ENCODE measurements around the gene HS3ST1. TPM values are rescaled to one million over a fixed set of nuclear protein-coding genes. Genes with fewer than 3 reads are reported as not detected.

HS3ST1 gene
- total RNA-seq, 1 donor from 2014 or later, result 8.1 TPM

- TF ChIP-seq POLR2A (IDR thresholded peaks at IDR 0.05) (no peak), POLR2AphosphoS5 (IDR thresholded peaks at IDR 0.05; ENCODE audit: insufficient read depth in 1 of 2, low read depth in 1 of 2) (no peak), CTCF (IDR thresholded peaks at IDR 0.05) (no peak)
- H3K27me3 ChIP-seq, result no peaks in the 10 kb centered on the region
- H3K4me1 ChIP-seq, result no peaks in the 10 kb centered on the region
- H3K9me3 ChIP-seq, result no peaks in the 10 kb centered on the region
- no peak for DNase-seq (ENCODE audit: extremely low spot score in 2 of 2)
- intact Hi-C loops (cut with DNase I), result no loop called here
- H3K27ac ChIP-seq, result no peak overlapping the region
- H3K4me3 ChIP-seq, result no peak overlapping the region
- no peaks in the 10 kb centered on the region for H3K36me3 ChIP-seq
Observed at GRCh38 chr4:11436673-11437072, 8.0 kb upstream of the HS3ST1 start.

- no peak for DNase-seq (ENCODE audit: extremely low spot score in 2 of 2)
- no peaks in the 10 kb centered on the region for H3K27me3 ChIP-seq
- no peak for TF ChIP-seq CTCF (IDR thresholded peaks at IDR 0.05)
- no peak for TF ChIP-seq POLR2AphosphoS5 (IDR thresholded peaks at IDR 0.05; ENCODE audit: insufficient read depth in 1 of 2, low read depth in 1 of 2)
- no peak for TF ChIP-seq POLR2A (IDR thresholded peaks at IDR 0.05)
- no peaks in the 10 kb centered on the region for H3K4me1 ChIP-seq
- intact Hi-C loops (cut with DNase I), result no loop called here
- H3K36me3 ChIP-seq, result no peaks in the 10 kb centered on the region
- no peaks in the 10 kb centered on the region for H3K9me3 ChIP-seq
- no peak overlapping the region for H3K27ac ChIP-seq
- no peak overlapping the region for H3K4me3 ChIP-seq
Observed at GRCh38 chr4:11436084-11436483, 7.4 kb upstream of the HS3ST1 start.

- Histone ChIP-seq H3K9me3 (no peaks in the 10 kb centered on the region), H3K4me1 (no peaks in the 10 kb centered on the region), H3K36me3 (no peaks in the 10 kb centered on the region), H3K27ac (no peak overlapping the region), H3K4me3 (no peak overlapping the region), H3K27me3 (no peaks in the 10 kb centered on the region)
- intact Hi-C loops (cut with DNase I), result no loop called here
- no peak for DNase-seq (ENCODE audit: extremely low spot score in 2 of 2)
- no peak for TF ChIP-seq CTCF (IDR thresholded peaks at IDR 0.05)
- TF ChIP-seq POLR2A (IDR thresholded peaks at IDR 0.05), result no peak
- no peak for TF ChIP-seq POLR2AphosphoS5 (IDR thresholded peaks at IDR 0.05; ENCODE audit: insufficient read depth in 1 of 2, low read depth in 1 of 2)
Observed at GRCh38 chr4:11435557-11435956, 6.9 kb upstream of the HS3ST1 start.

- Histone ChIP-seq H3K36me3 (no peaks in the 10 kb centered on the region), H3K4me3 (no peak overlapping the region), H3K9me3 (no peaks in the 10 kb centered on the region), H3K27me3 (no peaks in the 10 kb centered on the region), H3K4me1 (peaks cover 26% of the 10 kb centered on the region), H3K27ac (no peak overlapping the region)
- intact Hi-C loops (cut with DNase I), result no loop called here
- DNase-seq (ENCODE audit: extremely low spot score in 2 of 2), result no peak
- no peak for TF ChIP-seq CTCF (IDR thresholded peaks at IDR 0.05)
- no peak for TF ChIP-seq POLR2AphosphoS5 (IDR thresholded peaks at IDR 0.05; ENCODE audit: insufficient read depth in 1 of 2, low read depth in 1 of 2)
- TF ChIP-seq POLR2A (IDR thresholded peaks at IDR 0.05), result no peak
Observed at GRCh38 chr4:11431111-11431510, 2.4 kb upstream of the HS3ST1 start.

- no peaks in the 10 kb centered on the region for H3K9me3 ChIP-seq
- no peak overlapping the region for H3K4me3 ChIP-seq
- H3K27ac ChIP-seq, result no peak overlapping the region
- no peaks in the 10 kb centered on the region for H3K27me3 ChIP-seq
- TF ChIP-seq POLR2AphosphoS5 (IDR thresholded peaks at IDR 0.05; ENCODE audit: insufficient read depth in 1 of 2, low read depth in 1 of 2) (no peak), POLR2A (IDR thresholded peaks at IDR 0.05) (no peak), CTCF (IDR thresholded peaks at IDR 0.05) (no peak)
- no peak for DNase-seq (ENCODE audit: extremely low spot score in 2 of 2)
- H3K4me1 ChIP-seq, result peaks cover 26% of the 10 kb centered on the region
- intact Hi-C loops (cut with DNase I), result no loop called here
- no peaks in the 10 kb centered on the region for H3K36me3 ChIP-seq
Observed at GRCh38 chr4:11430536-11430935, 1.8 kb upstream of the HS3ST1 start.

Data from vagina (tissue), 2 donors.